Fibroblast of peridontal ligament (primary cell): ENCODE results near the gene PDZRN3.

Experiments
- DNase-seq: peaks from one replicate; pipeline ENCODE4 v3.0.0-alpha.2; 2010; ENCODE audit errors: extremely low read depth

PDZRN3 gene

DNA sequence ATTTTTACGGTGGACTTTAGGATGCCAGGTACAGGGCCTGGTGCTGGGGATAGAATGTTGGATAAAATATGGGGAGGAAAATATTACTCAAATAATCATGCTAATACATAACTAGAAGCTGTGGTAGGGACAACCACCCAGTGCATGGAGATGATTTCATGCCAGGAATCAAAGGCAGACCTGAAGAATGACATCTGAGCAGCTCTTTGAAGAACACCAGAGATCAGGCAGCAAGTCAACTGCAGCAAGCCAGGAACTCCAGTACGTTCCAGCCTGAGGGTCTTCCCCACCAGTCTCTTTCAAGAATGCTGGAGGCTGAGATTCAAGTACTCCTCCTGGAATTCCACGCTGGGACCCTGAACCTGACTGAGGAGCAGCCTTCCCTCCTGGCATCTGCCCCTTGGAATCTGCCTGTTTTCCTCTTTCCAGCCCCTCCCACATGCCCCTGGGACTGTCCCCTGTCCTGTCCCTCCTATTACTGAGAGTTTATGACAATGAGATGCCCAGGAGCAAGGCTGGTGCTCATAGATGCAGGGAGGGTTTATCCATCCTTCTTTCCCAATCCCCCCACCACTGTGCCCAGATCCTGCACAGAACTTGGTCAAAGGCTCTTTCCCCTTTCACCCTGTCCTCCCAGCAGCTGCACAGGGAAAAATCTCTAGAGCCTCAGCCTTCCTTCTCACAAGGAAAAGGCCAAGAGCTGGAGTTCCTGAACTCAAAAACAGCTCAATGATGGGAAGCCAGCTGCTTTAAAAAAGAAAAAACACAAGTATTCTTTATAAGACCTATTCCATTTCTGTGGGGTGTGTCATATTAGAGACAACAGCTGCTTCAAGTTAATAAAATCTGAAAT lies 68.0 kb downstream of the PDZRN3 start:
- DNase-seq, result no peak

DNA sequence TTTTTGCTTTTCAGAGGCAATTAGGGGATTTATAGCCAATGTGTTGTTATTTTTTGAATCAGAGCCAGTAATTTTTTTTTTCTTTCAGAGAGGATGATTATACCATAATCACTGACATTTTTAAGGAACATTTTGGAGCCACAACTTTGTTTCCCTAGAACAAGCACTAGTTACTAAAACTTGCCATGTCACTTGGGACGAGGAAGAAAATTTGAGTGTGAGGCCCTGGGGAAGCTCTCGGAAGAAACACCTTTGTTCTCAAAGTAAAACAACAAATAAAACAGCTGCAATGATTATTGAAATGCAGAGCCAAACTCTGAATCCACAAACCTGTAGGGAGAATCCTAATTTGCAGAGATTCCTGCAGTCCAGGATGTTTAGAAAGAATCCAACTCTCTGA lies 69.7 kb downstream of the PDZRN3 start:
- DNase-seq, result no peak

DNA sequence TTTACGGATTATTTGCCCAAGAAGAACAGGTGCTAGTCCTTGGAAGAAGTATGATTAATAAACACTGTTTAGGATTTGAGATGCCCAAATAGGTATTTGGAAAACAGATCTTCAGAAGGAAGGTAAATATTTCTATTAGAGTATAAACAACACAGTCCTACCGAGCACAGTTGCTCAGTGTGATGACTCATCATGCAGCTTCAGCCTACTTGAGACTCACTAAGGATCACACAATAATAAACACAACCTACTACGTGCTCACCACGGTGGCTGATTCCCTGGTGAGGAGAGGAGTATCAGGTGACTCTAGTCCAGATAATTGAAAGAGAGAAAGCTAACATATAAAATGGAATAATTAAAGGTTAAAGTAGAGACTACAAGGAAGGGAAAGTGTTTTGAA lies 72.0 kb downstream of the PDZRN3 start:
- DNase-seq, result no peak

DNA sequence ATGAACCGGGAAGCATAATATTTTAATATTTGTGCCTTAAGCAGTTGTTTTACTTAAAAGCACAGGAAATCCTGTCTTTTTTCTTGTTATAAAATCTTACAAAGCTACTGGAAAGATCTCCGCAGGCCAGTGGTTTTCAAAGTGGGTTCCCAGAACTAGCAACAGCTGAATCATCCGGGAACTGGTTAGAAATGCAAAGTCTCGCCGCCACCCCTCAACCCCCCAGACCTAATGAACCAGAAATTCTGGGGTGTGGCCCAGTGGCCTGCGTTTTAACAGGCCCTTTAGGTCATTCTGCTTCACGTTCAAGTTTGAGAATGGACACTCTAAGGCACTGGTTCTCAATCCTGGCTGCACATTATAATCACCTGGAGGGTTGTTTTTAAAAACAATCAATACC lies 74.7 kb downstream of the PDZRN3 start:
- no peak for DNase-seq

DNA sequence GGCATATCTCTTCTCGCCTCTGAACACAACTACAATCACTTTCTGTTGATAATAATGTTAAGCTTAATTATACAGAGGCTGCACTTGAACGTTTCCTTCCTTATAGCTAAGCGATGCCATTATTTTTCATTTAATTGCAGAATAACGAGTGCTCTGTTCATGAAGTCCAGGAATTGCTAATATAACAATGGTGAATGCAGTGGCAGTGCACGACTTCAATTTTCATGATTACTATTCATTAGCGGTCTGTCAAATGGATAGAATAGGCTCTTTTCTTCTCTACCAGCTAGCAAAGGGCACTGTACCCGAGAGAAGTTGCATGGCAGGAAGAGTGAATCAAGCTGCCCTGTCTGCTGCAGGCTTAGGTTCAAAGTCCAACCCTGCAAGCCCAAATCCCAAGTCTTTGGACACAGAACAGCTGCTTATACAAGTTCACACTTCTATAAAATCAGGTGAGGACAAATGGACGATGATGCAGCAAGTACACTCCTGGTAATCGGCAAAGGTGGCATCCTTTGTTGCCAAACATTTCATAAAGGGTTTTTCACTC lies 75.6 kb downstream of the PDZRN3 start:
- no peak for DNase-seq

DNA sequence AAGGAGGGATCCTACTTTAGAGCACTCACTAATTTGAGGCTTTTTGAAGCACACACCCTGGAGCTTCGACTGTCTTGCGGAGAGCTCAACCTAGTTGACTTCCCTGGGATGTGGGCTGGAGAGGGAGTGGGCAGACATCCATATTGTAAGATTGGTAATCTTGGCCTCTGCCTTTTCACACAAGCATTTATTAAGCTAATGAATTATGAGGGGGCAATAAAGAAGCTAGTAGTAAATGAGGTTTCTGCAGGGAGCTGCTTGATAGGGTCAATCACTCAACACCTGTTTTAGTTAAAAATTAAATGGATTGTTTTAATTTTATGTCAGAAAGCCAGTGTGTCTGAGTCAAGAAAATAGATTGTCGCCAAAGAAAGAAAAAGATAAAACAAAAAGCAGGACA lies 76.3 kb downstream of the PDZRN3 start:
- DNase-seq, result no peak

DNA sequence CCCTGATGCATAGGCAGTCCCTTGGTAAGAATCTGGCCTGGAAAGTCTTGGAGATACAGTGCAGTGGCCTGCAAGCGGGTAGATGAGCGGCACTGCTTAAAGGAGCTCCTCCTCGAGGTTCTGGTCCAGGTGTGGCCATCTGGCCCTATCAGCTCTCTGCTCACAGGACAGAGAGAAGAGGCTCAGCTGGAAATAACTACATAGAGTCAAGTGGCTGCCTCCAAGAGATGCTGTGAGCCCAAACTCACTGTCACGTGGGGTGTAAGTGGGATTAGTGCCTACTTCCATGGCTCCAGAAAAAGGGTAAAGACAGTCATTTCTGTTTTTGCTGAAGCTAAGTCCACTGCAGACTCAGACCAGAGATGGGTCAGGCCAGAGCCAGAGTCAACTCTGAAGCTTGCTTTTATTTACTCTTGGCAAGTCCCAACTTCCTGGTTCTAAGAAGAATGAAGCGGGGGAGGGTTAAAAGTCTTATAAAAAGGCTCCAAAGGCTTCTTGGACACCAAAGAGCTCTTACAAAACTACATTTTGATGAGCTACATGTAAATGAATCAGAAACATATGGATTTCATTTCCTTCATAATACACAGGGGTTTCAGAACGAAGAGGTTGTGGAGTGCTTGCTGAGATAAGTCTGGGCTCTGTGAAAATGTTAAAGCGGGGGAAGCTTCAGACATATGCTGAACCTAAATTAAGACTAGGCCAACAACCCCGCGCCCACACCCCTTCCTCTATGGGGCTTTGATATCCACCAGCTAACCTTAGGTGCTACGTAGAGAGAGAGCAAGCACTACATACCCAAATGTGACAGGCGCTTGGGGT lies 77.1 kb downstream of the PDZRN3 start:
- DNase-seq, result peak; percentile 99

DNA sequence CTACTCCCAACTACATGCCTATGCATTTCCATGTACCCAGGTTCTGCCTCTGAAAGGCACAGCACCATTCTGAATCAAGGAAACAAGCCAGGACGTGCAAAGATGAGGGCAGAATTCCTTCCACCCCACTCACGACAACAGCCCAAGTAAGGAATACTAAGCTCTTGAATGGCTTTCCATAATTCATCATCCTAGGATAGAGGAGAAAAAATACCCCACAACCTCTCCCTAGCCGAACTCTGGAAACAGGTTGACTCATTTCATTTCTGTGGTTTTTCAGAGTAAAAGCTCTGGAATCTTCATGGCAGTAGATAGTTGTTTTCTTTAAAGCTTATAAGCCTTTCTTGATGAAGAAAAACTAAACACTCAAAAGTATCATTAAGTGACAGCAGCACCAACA lies 77.8 kb downstream of the PDZRN3 start:
- DNase-seq, result peak; percentile 95

DNA sequence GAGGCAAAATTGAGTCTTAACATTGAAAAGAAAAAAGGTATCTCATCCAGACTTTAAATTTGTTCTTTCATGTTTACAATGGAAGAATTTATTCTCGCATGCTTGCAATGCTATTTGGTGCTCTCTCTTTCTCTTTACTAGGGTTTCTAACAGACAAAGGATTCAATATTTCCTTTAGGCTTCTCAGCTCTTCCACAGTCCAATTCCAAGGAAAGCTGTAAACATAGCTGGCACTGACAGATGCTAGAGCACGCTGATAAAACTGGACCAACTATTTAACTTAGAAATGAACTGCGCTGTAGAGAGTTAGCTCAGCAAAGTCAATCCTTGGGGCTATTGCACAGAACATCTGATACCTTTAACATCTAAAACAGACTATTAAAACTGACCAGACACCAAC lies 81.3 kb downstream of the PDZRN3 start:
- no peak for DNase-seq

DNA sequence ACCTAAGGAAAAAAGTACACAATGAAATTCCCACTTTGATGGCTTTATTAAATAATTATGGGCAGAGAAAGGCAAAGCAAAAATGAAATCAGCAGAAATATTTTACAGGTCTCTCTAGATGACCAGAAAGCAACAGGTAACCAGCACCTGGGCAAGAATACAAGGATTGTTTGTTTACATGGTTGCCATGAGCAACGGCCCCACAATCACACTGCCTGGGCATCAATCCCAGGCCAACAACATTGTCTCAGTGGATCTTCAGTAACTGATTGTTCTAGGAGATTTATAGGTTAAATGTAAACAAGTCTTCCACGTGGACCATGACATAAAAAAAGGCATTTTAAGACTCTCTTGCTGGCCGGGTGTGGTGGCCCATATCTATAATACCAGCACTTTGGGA lies 82.6 kb downstream of the PDZRN3 start:
- DNase-seq, result no peak

DNA sequence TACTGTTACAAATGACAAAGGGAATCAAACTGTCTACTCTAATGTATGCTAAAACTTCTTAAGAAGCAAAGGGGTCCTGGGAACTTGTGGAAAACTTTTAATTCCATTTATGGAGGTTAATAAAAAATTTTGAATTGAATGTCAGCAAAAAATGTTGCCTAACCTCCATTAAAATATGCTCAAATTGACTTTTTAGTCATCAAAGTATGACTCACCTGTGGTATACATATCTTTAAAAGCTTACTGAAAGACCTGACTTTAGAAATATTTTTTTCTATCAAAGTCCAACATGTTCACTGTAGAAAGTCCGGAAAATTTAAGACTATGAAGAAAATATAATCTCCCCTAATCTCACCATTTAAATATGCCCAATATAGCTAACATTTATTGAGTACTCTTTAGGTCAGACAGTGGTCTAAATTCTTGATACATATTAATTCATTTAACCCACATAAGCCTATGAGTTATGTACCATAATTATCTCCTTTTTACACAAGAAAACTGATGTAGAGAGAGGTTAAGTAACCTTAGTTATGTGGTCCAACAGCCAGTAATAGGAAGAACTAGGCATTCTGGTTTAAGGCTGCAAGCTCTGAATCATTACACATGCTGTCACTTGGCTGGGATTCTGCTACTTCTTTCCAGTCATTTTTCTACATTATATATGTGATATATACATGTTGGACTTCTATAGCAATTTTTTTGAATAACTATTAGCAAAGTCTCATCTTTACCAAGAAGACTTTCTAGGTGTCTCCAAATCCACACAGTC lies 83.6 kb downstream of the PDZRN3 start:
- DNase-seq, result peak; percentile 52

DNA sequence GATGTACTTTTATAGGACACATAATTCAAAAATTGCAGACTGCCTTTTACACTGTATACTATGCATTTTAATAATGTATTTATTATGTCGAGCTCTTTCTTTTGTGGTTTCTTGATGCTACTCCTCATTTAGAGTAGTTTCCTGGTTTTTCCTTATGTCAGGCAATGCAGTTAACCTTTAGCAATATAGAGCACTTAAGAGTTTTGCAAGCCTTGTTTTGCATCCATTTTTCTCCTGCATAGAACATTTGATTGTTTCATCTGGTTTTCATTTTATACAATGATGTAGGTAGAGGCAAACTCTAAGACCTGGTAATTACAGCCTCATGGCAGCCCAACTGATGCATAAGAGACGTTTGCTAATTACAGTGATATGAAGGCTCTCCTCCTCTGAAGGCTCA lies 86.3 kb downstream of the PDZRN3 start:
- no peak for DNase-seq

DNA sequence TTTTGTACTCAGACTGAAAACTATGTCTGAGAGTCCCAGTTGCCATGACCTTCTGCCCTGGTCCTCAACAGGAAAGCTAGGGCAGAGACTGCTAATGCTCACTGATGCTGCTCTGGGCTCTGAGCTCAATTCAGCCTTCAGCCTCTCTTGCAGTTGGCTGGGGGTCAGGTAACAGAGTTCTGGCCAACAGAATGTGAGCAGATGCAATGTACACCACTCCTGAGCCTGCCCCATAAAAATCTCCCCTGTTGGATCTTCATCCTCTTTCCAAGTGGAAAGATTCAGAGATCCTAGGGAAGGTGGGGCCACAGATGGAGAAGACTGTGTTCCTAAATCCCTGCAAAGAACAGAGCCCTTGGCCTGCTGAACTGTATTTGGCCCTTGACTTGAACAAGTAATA lies 87.8 kb downstream of the PDZRN3 start:
- no peak for DNase-seq

DNA sequence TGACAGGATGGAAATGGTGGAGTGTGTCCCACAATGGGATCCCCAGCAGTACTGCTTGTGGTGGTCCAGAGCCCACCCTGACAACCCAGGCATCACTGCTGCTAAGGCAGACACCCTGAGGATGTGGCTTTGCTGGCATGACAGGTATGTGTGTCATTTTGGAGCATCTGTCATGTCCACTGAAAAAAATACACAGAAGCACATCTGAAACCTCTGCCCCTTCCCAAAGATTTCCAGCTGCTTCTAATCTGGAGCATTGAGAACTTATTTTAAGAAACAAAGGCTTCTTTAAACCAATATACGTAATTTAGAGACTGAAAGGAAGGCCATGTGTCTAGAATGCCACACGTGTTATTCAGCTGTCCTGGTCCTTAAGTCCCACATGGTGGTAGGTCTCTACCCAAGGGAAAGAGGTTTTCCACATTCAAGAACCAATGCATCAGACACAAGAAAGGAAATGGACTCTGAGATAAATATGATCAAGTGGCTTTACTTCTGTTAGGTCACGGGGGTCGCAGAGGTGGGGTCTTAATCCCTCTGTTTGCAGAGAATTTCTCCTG lies 88.3 kb downstream of the PDZRN3 start:
- DNase-seq, result no peak

DNA sequence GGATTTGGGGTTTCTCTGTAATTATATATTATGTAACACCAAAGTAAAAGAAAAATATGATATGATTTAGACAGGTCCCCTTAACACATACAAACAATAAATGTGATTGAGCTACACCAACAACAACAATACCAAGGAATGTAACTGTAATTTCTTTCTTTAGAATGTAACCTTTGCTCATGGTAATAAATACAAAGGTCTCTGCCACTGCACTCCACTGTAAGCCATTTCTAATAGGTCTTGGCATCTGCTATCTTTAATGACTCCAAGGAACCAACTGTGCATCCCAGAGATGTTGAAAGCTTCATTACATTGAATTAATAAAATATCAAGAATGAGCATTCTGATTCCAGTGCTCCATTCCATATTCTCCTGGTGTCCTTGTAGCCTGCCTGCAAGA lies 88.8 kb downstream of the PDZRN3 start:
- no peak for DNase-seq

DNA sequence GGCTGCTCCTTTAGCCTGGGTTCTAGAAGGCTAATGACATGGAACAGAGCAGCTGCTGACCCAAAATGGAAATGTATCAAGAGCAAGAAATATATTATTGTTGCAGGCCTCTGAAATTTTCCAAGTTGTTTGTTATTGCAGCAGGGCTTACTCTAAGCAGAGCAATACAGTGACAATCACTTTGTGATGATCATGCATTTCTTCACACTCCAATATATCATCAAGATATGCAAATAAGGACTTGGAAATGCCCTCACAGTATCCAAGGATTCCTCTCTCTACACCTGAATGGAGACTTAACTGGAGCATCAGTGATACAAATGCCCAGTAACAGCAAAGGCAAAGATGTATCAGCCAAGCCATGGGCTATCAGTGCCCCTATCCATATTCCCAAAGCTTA lies 89.6 kb downstream of the PDZRN3 start:
- DNase-seq, result no peak

DNA sequence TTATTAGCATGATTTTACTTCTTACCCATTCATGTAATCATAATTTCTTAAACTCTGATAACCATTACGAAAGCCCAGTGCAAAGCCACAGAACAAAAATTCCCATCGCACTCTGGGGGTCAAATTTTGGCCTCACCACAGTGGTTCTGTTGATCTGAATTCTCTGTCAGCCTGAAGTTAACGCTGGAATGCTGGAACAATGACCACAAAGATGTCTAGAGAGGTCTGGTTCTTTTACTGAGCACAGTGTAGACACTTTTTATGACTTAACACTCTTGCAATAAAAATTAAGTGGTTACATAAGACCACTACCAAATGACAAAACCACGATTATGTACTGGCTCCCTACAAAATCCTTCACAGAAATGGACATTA lies 94.7 kb downstream of the PDZRN3 start:
- peak; percentile 91 for DNase-seq

DNA sequence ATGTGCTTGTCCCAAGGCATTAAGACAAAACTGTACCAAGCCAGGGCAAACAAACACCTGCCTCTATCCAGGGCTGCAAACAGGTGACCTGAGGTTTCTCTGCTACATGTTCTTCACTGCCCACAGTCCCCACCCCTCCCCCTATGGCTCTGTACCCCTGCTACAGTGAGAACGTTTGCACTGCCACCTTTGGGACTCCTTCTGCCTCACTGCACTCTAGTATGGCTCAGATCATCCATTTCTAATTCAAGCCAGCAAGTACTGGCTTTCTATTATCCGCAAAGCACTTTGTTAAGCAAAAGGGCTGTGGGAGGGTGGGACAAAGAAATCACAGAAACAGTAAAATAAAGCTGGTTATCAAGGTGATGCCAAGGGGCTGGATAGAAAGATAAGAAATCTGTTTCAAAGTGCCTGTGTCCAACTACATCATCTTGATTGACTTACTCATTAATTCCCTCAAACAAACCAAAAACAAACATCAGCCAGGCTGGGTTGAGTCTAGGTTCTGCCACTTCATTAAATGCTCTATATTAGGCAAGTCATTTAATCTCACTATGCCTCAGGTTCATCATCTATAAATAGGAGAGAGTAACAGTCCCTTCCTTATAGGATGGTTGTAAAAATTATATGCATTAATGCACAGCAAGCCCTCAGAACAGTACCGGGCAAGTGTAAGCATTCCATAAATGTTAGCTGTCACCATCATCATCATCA lies 95.3 kb downstream of the PDZRN3 start:
- DNase-seq, result no peak

DNA sequence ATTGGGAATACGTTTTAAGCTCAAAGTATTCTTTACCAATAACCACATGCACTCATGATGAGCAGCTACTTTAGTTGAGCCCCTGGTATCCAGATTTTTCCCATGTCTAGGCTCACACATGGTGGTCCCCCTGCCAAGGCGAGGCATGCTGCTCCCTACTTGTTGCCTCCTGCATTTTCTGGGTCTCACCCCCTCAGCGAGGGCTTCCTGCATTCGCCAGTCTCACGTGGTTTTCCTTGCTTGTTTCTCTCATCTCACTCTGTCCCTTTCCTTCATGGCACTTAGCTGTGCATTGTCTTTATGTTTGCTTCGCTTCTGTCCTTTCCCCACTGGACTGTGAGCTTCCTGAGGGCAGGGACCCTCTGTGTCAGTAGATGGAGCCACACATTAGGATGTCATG lies 99.2 kb downstream of the PDZRN3 start:
- DNase-seq, result no peak

DNA sequence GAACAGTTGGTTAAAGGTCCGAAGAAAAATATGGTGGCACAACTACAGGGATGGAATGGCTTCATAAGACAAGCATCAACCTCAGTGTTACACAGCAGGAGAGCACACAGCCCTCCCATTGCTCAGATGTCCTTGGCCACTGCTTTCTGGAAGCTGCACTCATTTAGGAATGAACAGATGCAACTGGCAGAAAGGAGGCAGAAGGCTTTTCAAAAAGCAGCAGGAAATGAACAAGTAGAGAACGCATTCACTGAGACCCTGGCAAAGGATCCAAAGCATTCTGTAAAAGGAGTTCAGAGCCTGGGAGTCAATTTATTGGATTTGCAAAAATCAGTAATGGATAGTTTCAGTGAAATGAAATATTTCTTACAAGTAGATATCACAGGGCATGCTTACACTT lies 101.1 kb downstream of the PDZRN3 start:
- no peak for DNase-seq

DNA sequence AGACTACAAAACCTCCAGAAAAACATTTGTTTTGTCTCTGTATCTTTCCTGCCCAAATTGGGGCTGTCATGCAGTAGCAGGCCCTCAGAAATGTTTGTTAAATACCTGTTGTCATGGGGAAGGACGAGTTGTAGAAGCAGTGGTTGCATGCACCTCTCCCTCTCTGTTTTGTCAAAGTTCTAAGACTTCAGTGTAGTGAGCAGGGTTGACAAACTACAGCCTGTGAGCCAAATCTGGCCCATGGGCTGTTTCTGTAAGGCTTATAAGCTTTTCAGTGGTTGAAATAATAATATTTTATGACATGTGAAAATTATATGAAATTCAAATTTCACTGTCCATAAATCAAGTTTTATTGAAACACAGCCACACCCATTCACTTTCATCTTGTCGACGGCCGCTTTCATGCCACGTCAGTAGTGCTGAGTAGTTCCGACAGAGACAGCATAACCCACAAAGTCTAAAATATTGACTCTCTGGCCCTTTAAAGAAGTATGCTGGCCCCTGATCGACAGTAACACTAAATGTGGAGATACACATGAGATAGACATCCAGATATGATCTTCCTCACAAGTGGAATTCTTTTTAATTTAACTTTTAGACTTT lies 102.9 kb downstream of the PDZRN3 start:
- DNase-seq, result no peak
